HepG2 (cell line): ENCODE results near the gene NAV2. TPM values are rescaled to one million over a fixed set of nuclear protein-coding genes. Genes with fewer than 3 reads are reported as not detected.

Source experiments
- CREB1 ChIP-seq, 2 experiments: fragments of 450-650 bp in 1 of 2; IDR thresholded peaks; 2 replicates each; pipeline ENCODE4 v1.6.1; 2016 to 2017; ENCODE audit warnings: control low read depth in 1 of 2, mild to moderate bottlenecking in 1 of 2, missing compliant biosample characterization in 1 of 2, missing genetic modification characterization in 1 of 2
- CREB3 ChIP-seq: sonication (generic); formaldehyde crosslinking; IDR thresholded peaks from 2 replicates; pipeline ENCODE4 v1.5.0; 2020; ENCODE audit warnings: missing genetic modification reagents
- E2F2 ChIP-seq: sonication (generic); formaldehyde crosslinking; IDR thresholded peaks from 2 replicates; pipeline ENCODE4 v1.4.0; 2020; ENCODE audit warnings: missing genetic modification reagents, borderline replicate concordance
- FOXK2 ChIP-seq: fragments of 450-650 bp; IDR thresholded peaks from 2 replicates; pipeline ENCODE4 v1.6.1; 2016
- MED13 ChIP-seq: sonication (generic); formaldehyde crosslinking; IDR thresholded peaks from 2 replicates; pipeline ENCODE4 v1.5.0; 2020; ENCODE audit warnings: missing genetic modification reagents
- NFIC ChIP-seq: IDR thresholded peaks from 2 replicates; pipeline ENCODE4 v1.6.1; 2012; ENCODE audit warnings: mild to moderate bottlenecking, low read length, inconsistent platforms
- NR2F6 ChIP-seq, 2 experiments: IDR thresholded peaks; 2 replicates each; pipeline ENCODE4 v1.6.1; 2016; ENCODE audit warnings: antibody characterized with exemption in 1 of 2, mild to moderate bottlenecking in 1 of 2
- SETDB1 ChIP-seq: sonication (generic); formaldehyde crosslinking; IDR thresholded peaks from 2 replicates; pipeline ENCODE4 v1.5.1; 2020; ENCODE audit warnings: missing genetic modification reagents, mild to moderate bottlenecking, borderline replicate concordance
- SIX1 ChIP-seq: sonication (generic); formaldehyde crosslinking; IDR thresholded peaks from 2 replicates; pipeline ENCODE4 v1.4.0; 2020; ENCODE audit warnings: missing genetic modification reagents, borderline replicate concordance
- SMYD3 ChIP-seq: sonication (generic); formaldehyde crosslinking; IDR thresholded peaks from 2 replicates; pipeline ENCODE4 v1.8.1; 2023; ENCODE audit warnings: mild to moderate bottlenecking, missing genetic modification reagents
- SYNCRIP ChIP-seq: fragments of 200-400 bp; formaldehyde crosslinking; IDR thresholded peaks from 2 replicates; pipeline ENCODE4 v1.6.1; 2018; ENCODE audit warnings: mild to moderate bottlenecking, low read depth, low read length; ENCODE audit not compliant: insufficient read depth
- TAF15 ChIP-seq: fragments of 200-400 bp; formaldehyde crosslinking; IDR thresholded peaks from one replicate; pipeline ENCODE4 v1.6.1; 2018; ENCODE audit warnings: mild to moderate bottlenecking, low read depth, low read length; ENCODE audit not compliant: poor library complexity, severe bottlenecking
- ZFX ChIP-seq: sonication (generic); formaldehyde crosslinking; IDR thresholded peaks from 2 replicates; pipeline ENCODE4 v1.4.0; 2020; ENCODE audit warnings: mild to moderate bottlenecking, low read depth, missing genetic modification reagents, moderate library complexity
- ZFY ChIP-seq: sonication (generic); formaldehyde crosslinking; IDR thresholded peaks from 2 replicates; pipeline ENCODE4 v1.4.0; 2020; ENCODE audit warnings: missing genetic modification reagents
- ZFYVE20 ChIP-seq: sonication (generic); formaldehyde crosslinking; IDR thresholded peaks from 2 replicates; pipeline ENCODE4 v1.8.0; 2023; ENCODE audit warnings: low read depth, mild to moderate bottlenecking, moderate library complexity, missing genetic modification reagents, borderline replicate concordance
- ZMYM4 ChIP-seq: sonication (generic); formaldehyde crosslinking; IDR thresholded peaks from 2 replicates; pipeline ENCODE4 v1.8.1; 2023; ENCODE audit warnings: mild to moderate bottlenecking, missing genetic modification reagents
- ZNF281 ChIP-seq: sonication (generic); formaldehyde crosslinking; IDR thresholded peaks from 2 replicates; pipeline ENCODE4 v1.4.0; 2020; ENCODE audit warnings: missing genetic modification reagents, borderline replicate concordance
- ZNF740 ChIP-seq: sonication (generic); formaldehyde crosslinking; IDR thresholded peaks from 2 replicates; pipeline ENCODE4 v1.4.0; 2020; ENCODE audit warnings: missing genetic modification reagents
- polyA plus RNA-seq, 8 experiments: library from polyadenylated mRNA; depleted of rRNA in 3 of 8; stranded (reverse) in 7 of 8; unstranded in 1 of 8; fragments of >200 nt; fragmentation: Illumina TruSeq in 4 of 8; extraction: Trizol in 4 of 8; gene quantifications; 2 replicates each; pipeline versions ENCODE4 v1.2.1 to v1.2.3, GENCODE V29; 2011 to 2016; ENCODE audit warnings: low read depth in 4 of 8, missing spikeins in 1 of 8, mixed read lengths in 1 of 8; ENCODE audit not compliant: insufficient read depth in 1 of 8
- total RNA-seq, 5 experiments: library from RNA; depleted of rRNA; stranded (reverse); fragments of >200 nt; fragmentation: Illumina TruSeq; extraction: Trizol; gene quantifications; 2 replicates each; pipeline ENCODE4 v1.2.3, GENCODE V29; 2016; ENCODE audit warnings: low read depth in 1 of 5
- TF ChIP-seq, protein P1 (sequence below): sonication (generic); formaldehyde crosslinking; IDR thresholded peaks from 2 replicates; pipeline ENCODE4 v1.4.0; 2020; ENCODE audit warnings: mild to moderate bottlenecking, low read depth, missing genetic modification reagents

Gene NAV2
- total and polyA plus RNA-seq, 2 of the 13 experiments (the other 11 are each of a cell fraction or from before 2014, with no cell fraction given), result 9.3 to 34.6 TPM

GRCh38 chr11:20089796-20090653 lies 377.4 kb downstream of the NAV2 start (continued):
- peak; percentile 94 for TF ChIP-seq ZNF281 (CRISPR knock-in tag)
- no peak for TF ChIP-seq NR2F6 (IDR thresholded peaks at IDR 0.05)
- 0 out of 2 replicates have a peak, but pooled peaks have one; percentile 25 for TF ChIP-seq NR2F6 (CRISPR knock-in tag; IDR thresholded peaks at IDR 0.05)
- TF ChIP-seq SETDB1 (CRISPR knock-in tag), result no peak
- TF ChIP-seq ZFY (CRISPR knock-in tag), result no peak
- TF ChIP-seq SMYD3 (CRISPR knock-in tag), result no peak
- no peak for TF ChIP-seq CREB1 (IDR thresholded peaks at IDR 0.05)
- TF ChIP-seq CREB1 (CRISPR knock-in tag; IDR thresholded peaks at IDR 0.05), result 0 out of 2 replicates have a peak, but pooled peaks have one; percentile 17
- no peak for TF ChIP-seq MED13 (CRISPR knock-in tag)
- no peak for TF ChIP-seq SYNCRIP
- TF ChIP-seq ZMYM4 (CRISPR knock-in tag), result 0 out of 2 replicates have a peak, but pooled peaks have one; percentile 6
- no peak for TF ChIP-seq E2F2
- TF ChIP-seq ZNF740, result no peak
- no peak for TF ChIP-seq NFIC
- TF ChIP-seq CREB3 (CRISPR knock-in tag), result no peak
- TF ChIP-seq ZFYVE20 (CRISPR knock-in tag), result no peak
- TF ChIP-seq SIX1, result no peak
- TF ChIP-seq FOXK2, result no peak
- TF ChIP-seq, protein P1, sequence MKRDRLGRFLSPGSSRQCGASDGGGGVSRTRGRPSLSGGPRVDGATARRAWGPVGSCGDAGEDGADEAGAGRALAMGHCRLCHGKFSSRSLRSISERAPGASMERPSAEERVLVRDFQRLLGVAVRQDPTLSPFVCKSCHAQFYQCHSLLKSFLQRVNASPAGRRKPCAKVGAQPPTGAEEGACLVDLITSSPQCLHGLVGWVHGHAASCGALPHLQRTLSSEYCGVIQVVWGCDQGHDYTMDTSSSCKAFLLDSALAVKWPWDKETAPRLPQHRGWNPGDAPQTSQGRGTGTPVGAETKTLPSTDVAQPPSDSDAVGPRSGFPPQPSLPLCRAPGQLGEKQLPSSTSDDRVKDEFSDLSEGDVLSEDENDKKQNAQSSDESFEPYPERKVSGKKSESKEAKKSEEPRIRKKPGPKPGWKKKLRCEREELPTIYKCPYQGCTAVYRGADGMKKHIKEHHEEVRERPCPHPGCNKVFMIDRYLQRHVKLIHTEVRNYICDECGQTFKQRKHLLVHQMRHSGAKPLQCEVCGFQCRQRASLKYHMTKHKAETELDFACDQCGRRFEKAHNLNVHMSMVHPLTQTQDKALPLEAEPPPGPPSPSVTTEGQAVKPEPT, result no peak
- no peak for TF ChIP-seq TAF15
- no peak for TF ChIP-seq ZFX (CRISPR knock-in tag)
